ENCODE measurements around the gene CPTP.

- no peak for TF ChIP-seq RAD21 (IDR thresholded peaks at IDR 0.05; ENCODE audit: insufficient read depth, low read depth, low read length)
- TF ChIP-seq JUNB (IDR thresholded peaks at IDR 0.05): no peak
- TF ChIP-seq, protein P1, sequence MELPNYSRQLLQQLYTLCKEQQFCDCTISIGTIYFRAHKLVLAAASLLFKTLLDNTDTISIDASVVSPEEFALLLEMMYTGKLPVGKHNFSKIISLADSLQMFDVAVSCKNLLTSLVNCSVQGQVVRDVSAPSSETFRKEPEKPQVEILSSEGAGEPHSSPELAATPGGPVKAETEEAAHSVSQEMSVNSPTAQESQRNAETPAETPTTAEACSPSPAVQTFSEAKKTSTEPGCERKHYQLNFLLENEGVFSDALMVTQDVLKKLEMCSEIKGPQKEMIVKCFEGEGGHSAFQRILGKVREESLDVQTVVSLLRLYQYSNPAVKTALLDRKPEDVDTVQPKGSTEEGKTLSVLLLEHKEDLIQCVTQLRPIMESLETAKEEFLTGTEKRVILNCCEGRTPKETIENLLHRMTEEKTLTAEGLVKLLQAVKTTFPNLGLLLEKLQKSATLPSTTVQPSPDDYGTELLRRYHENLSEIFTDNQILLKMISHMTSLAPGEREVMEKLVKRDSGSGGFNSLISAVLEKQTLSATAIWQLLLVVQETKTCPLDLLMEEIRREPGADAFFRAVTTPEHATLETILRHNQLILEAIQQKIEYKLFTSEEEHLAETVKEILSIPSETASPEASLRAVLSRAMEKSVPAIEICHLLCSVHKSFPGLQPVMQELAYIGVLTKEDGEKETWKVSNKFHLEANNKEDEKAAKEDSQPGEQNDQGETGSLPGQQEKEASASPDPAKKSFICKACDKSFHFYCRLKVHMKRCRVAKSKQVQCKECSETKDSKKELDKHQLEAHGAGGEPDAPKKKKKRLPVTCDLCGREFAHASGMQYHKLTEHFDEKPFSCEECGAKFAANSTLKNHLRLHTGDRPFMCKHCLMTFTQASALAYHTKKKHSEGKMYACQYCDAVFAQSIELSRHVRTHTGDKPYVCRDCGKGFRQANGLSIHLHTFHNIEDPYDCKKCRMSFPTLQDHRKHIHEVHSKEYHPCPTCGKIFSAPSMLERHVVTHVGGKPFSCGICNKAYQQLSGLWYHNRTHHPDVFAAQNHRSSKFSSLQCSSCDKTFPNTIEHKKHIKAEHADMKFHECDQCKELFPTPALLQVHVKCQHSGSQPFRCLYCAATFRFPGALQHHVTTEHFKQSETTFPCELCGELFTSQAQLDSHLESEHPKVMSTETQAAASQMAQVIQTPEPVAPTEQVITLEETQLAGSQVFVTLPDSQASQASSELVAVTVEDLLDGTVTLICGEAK (IDR thresholded peaks at IDR 0.05; ENCODE audit: borderline replicate concordance): no peak
- TF ChIP-seq SIX5 (IDR thresholded peaks at IDR 0.05; ENCODE audit: low read depth, low read length, severe bottlenecking): no peak
- no peak for TF ChIP-seq CTCF (IDR thresholded peaks at IDR 0.05 in 2 of 3, conservative IDR thresholded peaks at IDR 0.05 in 1 of 3; ENCODE audit: control insufficient read depth in 2 of 3, extremely low read depth in 1 of 3, insufficient read depth in 1 of 3, low read depth in 3 of 3, low read length in 3 of 3)
- TF ChIP-seq, protein P2, sequence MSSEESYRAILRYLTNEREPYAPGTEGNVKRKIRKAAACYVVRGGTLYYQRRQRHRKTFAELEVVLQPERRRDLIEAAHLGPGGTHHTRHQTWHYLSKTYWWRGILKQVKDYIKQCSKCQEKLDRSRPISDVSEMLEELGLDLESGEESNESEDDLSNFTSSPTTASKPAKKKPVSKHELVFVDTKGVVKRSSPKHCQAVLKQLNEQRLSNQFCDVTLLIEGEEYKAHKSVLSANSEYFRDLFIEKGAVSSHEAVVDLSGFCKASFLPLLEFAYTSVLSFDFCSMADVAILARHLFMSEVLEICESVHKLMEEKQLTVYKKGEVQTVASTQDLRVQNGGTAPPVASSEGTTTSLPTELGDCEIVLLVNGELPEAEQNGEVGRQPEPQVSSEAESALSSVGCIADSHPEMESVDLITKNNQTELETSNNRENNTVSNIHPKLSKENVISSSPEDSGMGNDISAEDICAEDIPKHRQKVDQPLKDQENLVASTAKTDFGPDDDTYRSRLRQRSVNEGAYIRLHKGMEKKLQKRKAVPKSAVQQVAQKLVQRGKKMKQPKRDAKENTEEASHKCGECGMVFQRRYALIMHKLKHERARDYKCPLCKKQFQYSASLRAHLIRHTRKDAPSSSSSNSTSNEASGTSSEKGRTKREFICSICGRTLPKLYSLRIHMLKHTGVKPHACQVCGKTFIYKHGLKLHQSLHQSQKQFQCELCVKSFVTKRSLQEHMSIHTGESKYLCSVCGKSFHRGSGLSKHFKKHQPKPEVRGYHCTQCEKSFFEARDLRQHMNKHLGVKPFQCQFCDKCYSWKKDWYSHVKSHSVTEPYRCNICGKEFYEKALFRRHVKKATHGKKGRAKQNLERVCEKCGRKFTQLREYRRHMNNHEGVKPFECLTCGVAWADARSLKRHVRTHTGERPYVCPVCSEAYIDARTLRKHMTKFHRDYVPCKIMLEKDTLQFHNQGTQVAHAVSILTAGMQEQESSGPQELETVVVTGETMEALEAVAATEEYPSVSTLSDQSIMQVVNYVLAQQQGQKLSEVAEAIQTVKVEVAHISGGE (CRISPR knock-in tag; IDR thresholded peaks at IDR 0.05): no peak
- no peak for TF ChIP-seq ZSCAN29 (IDR thresholded peaks at IDR 0.05)
These were observed 27.2 kb downstream of the CPTP start for GRCh38 chr1:1351511-1352427.

Data from GM12878 (cell line).